Stimulated activated CD4-positive, alpha-beta T cell treated with anti-CD3 and anti-CD28 coated beads, Interleukin-1b, Interleukin-23, amount 100 ng/mL, for 24 hours (primary cell): ENCODE measurements around the gene AIG1.

ENCODE experiments used
- DNase-seq, 4 experiments: peaks; one replicate each; pipeline ENCODE4 v3.0.0-alpha.2; 2020; ENCODE audit warnings: low read depth in 4 of 4, low spot score in 1 of 4

The AIG1 gene

DNA sequence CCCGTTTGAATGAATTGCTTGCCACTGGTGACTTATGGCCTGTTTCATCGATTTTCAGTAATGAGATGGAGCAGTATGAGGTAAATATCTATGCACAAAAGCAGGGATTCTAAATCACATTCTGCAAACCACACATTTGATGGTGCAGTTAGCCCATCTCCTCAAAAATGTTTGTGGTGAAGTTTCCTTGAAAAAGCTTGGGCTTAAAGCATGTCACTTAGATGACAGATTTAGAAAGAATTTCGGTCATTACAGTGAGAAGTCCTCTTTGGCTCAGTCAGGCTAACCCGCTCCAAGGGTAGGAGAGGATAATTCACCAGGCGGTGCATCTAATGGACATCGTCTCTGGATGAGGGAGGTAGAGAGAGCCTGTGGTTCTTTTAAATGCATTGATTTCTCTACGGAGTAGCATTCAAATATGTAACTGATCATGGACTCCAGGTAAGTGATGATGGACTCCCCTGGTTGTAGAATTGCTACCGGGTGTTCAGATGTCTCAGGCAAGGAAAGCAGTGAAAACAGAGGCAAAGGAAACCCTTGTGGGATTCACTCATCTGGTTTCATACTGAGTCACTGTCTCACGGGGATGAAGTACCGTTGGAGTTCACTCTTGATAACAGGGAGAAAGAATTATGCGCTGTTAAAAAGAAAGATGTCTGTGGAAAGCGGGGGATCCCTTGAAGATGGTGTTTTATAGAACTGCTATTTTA is 65.3 kb downstream of the AIG1 start:
- DNase-seq, result no peak

GRCh38 chr6:143126574-143126941 is 65.9 kb downstream of the AIG1 start:
- DNase-seq, result no peak

- no peak for DNase-seq
These were observed 67.4 kb downstream of the AIG1 start for GRCh38 chr6:143127941-143128680.

GRCh38 chr6:143128681-143129015 is 68.0 kb downstream of the AIG1 start:
- no peak for DNase-seq

- no peak for DNase-seq
These were observed 70.2 kb downstream of the AIG1 start for GRCh38 chr6:143130928-143131327.

DNA sequence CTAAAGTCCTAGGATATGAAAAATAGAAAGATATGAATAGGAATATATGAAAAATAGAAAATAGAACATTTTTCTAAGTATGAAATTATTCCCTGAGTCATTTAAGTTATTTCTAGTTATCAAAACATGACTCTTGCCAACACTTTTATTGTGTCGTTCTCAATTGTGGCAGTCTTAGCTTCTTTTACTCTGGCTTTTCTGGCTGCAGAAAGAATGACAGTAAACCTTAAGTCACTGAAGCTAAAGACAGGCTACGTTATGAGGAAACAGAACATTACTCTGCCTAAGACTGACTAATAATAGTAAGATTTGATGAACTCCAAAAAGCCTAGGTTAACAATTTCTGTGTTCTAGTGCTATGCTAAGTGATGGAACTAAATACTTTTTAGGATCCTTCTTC is 74.6 kb downstream of the AIG1 start:
- no peak for DNase-seq

DNA sequence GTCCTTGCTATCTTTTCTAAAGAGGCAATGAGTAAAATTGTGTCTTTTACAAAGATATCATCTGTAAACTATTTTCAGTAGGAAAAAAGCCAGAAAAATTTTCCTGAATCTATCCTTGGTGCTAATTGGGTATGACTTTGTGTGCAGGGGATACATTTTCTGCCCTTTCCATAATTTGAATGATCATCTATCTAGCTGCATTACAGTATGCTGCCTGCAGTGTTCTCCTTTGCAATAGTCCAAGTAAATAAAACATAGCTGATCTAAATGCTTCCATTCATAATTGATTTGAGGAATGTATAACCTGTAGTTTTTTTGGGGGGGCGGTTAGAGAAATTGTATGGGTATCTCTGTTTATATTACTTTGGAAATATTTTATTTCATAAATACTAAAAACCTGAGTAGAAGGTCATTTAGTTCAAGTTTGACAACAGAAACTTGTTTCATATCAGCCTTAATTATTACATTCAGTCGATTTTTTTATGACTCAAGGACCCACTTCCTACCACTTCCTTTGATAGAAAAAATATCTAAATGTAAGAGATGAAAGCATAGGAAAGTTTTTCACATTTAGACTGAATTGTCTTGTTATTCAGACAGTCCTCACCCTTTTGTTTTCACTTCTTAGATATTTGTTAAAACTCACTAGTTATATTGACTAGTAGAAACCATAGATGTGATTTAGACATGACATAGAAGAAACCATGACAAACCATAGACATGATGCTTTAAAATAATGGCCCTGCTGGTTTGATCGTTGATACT is 75.3 kb downstream of the AIG1 start:
- DNase-seq, result no peak

DNA sequence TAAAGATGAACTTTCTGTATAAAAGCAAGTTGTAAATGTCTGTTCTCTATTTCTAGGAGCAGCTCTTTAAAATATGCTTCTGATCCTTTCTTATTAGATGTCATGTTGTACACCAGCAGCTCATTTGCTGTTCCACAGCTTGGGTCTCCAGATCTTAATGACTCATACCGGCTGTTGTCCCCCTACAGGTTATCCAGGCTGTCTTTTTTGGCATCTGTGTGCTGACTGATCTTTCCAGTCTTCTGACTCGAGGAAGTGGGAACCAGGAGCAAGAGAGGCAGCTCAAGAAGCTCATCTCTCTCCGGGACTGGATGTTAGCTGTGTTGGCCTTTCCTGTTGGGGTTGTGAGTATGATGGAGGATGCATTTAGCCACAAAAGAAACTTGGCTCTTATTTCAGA is 76.0 kb downstream of the AIG1 start:
- DNase-seq, result no peak

DNA sequence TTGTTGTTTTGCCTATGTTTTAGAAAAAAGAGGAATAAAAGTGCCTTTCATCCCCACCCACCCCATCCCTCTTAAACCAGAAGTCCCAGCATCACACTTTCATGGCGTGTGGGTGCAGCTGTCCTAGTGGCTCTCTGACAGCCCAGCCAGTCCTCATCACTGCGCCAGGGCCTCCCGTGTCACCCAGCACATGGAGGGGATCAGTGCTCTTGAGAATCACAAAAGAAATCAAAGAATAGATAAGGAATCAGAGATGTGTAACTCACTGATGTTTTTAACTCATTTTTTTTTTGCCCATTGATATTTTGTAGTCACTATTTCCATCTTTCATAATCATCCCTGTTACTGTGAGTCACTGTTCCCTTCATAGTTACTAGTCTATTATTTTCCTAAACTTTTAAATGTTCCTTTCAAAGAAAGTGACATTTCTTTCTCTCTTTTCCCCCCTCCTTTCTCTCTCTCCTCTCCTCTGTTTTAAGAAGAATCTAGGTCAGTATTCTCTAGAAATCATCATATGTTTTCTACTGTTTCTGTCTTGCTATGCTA is 78.6 kb downstream of the AIG1 start:
- peak in 2 of 4 experiments; percentile 4 to 8 for DNase-seq

GRCh38 chr6:143139884-143140283 is 79.2 kb downstream of the AIG1 start:
- peak; percentile 16 to 27 (median 19) for DNase-seq

DNA sequence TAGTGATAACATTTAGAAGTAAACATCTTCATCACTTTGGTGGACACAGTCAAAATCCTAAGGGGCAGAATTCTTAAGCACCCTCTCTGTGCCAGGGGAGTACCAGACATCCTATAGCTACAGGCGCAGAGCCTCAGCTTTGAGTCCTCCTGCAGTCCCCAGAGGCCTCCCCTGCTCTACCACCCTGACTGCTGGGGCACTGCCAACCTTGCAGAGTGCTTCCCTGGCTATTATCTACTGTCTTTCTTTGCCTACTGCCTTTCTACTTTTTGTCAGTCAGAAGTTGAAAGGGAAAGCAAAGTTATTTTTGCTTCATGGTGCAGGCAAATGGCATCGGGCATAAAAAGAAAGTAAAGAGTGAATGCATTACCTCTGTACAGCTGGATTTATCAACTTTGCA is 80.1 kb downstream of the AIG1 start:
- DNase-seq, result no peak

DNA sequence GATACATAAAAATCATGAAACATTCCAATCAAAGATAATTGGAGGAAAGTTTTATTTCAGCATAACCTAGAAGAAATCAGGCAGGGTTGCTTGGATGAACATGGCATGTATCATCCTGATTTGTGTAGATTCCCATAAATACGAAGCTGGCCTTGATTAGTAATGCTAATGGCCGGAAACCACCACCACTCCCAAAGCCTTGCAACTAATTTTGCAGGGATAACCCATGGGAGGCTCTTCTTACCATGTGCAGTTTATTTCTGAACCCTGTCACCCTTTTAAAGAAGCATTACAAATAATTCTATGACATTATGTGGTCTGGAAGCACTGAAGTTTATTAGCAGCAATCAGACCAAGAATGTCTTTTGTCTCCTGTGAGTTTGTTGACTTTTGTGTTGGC is 80.8 kb downstream of the AIG1 start:
- no peak for DNase-seq

DNA sequence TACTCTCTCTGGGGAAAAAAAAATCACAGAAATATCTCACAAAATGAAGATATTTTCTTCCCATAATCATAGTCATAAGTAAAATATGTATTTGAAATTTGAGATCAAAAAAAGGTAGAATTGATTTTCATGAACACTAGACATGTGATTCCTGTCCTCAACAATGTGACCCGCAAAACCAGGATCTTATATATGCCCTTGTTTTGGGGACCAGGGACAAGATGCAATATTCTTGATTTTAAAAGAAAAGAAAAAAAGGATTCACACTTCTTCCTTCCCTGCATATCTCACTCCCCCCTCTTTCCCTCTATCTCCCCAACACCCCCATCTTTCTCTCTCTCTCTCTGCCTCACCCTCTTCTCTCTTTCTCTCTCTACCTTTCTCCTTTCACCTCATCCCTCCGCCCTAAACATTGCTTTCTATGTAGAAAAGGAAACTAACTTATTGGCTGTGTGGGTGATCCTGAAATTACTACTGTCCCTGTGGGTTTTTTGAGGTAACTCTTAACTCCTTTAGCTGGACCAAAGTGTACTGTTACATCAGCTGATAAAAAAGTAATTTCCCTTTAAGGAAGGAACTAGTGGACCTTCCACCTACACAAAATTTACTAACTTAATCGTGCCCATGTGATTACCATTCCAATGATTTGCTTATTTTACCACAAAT is 85.6 kb downstream of the AIG1 start:
- no peak for DNase-seq

- no peak for DNase-seq
These were observed 89.1 kb downstream of the AIG1 start for GRCh38 chr6:143149771-143150170.

DNA sequence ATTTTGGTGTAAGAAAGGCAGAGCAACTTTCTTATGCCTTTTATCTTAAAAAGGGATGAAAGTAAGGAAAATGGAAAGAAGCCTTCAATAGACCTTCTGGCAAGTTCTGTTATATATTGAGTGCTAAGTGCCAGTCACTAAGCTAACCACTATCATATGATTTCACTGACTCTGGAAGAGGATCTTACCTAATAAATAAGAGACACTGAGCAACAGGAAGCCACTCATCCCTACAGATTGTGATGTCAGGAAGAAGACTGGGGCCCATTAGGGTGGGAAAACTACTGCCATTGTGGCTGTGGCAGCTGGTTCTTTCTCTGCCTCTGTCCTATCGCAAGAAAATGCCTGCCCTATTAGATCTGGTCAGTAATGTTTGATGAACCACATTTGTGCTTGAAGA is 89.6 kb downstream of the AIG1 start:
- DNase-seq, result no peak

- DNase-seq, result no peak
These were observed 90.7 kb downstream of the AIG1 start for GRCh38 chr6:143151381-143151780.

GRCh38 chr6:143155681-143156080 is 95.0 kb downstream of the AIG1 start:
- DNase-seq, result no peak

DNA sequence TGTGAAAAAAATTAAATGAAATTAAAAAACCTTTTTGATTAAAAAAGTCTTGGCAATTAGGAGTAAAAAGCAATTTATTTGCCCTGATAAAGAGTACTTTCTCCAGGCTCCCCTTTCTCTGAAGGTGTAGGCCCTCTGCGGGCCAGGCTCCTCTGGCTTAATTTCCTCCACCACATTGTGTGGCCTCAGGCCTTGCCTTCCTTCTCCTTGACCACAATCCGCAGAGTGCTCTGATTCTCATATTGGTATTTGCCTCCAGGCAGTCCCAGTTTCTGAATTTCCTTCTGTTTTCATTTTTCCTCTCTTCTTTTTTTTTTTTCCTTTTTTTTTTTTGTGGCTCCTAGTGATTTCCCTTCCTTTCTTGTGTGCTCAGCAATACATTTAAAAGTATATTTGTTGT is 96.4 kb downstream of the AIG1 start:
- no peak for DNase-seq

- DNase-seq, result no peak
These were observed 97.5 kb downstream of the AIG1 start for GRCh38 chr6:143158113-143158581.

- DNase-seq, result no peak
These were observed 98.3 kb downstream of the AIG1 start for GRCh38 chr6:143159001-143159400.

- no peak for DNase-seq
These were observed 99.3 kb downstream of the AIG1 start for GRCh38 chr6:143160015-143160414.
